GM15510 (cell line): ENCODE results near the gene BORA.

Experiments
- POLR2A ChIP-seq: IDR thresholded peaks from 3 replicates; pipeline ENCODE4 v1.6.1; 2011; ENCODE audit warnings: borderline replicate concordance; ENCODE audit not compliant: insufficient read length; ENCODE audit errors: extremely low read depth

BORA gene

GRCh38 chr13:72754111-72754510 is 26.4 kb downstream of the BORA start:
- no peak for TF ChIP-seq POLR2A

GRCh38 chr13:72757792-72758535 is 30.2 kb downstream of the BORA start:
- TF ChIP-seq POLR2A = no peak

- no peak for TF ChIP-seq POLR2A
Observed at GRCh38 chr13:72760189-72760588, 32.5 kb downstream of the BORA start.

DNA sequence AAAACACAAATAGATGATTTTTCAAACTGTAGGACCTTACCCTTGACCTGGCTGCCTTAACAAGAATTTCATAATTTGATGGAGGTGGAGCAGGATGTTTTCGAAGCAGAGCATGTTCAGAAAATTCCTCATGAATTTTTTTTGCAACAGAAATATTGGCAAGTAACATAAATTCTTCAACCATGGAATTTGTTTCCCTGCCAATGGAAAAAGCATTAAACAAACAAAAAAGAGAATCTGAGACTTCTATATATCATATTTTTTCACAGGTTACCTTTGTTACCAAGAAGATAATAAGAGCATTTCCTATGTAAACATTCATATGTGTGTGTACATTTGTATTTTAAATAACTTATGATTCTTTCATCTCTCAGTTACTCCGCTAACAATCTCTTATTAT is 35.7 kb downstream of the BORA start:
- no peak for TF ChIP-seq POLR2A

DNA sequence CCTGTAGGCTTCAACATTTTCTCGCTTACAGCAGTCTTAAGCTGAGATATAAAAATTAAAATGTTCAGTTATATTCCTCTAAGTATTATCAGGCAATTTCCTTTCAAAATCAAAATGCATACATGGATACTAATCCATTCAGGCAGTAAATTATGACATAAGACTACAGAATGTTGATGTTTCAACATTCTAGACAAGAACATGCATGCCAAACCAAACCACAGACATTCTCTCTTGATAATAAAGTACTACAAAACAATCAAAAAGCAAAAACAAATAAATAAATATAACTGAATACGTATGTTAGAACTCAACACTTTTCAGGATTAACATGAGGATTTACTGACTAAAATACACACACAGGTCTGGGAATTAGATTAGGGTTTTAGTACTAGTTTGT is 46.3 kb downstream of the BORA start:
- no peak for TF ChIP-seq POLR2A

- peak; percentile 69 for TF ChIP-seq POLR2A
Observed at GRCh38 chr13:72781451-72782439, 54.0 kb downstream of the BORA start, which contains the start of the genes DIS3 and PIBF1. Gene DIS3, minus strand, starts transcription at chr13:72781900. Its CDS starts 68 bp downstream, at chr13:72781832. Gene PIBF1, plus strand, starts transcription at chr13:72782133. Its CDS starts 1,337 bp downstream, at chr13:72783470.

- no peak for TF ChIP-seq POLR2A
Observed at GRCh38 chr13:72782717-72783116, 55.0 kb downstream of the BORA start.

DNA sequence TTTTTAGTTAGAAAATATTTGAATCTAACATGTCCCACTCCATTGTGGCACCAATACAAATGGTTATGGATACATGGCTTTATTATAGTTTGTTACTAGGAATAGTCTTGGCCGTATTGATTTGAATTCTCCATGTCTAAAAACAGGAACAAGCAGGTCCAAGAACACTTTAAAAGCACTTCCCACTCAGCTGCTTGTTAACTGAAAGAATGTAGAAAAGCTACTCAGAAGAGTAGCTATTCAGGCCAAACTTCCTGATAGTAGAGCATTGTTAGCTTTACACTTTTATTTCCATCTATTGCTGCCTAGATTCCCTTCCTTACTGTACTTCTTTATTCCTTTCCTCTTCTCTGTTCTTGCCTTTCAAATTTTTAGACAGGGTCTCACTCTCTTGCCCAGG is 61.1 kb downstream of the BORA start:
- TF ChIP-seq POLR2A = no peak

GRCh38 chr13:72792640-72793039 is 64.9 kb downstream of the BORA start:
- TF ChIP-seq POLR2A = no peak

- no peak for TF ChIP-seq POLR2A
Observed at GRCh38 chr13:72798817-72799216, 71.1 kb downstream of the BORA start.

DNA sequence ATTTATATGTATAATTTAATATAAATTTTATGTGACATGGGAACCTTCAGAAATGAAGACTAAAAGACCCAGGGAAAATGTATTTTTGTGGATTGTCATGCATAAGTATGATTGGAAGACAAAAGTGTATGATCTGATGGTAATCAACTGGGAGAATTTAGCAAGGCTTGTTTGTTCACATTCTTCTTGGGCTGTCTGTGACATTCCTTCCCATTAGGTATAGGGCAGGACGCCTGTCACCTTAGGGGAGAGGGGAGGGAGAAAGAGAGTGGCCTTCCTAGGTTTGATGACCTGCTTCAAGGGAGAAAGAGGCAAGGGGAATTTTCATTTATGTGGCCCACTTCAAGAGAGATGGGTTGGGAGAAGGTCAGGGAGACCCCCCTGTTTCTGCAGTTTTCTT is 76.6 kb downstream of the BORA start:
- no peak for TF ChIP-seq POLR2A
